SW 1271 (cell line): ENCODE data around the gene MICALL1.

ENCODE experiments used
- DNase-seq, 2 experiments: peaks; one replicate each; lab custom pipeline; 2025; lab: John Stamatoyannopoulos, UW

MICALL1 gene

GRCh38 chr22:37905534-37906363, at the start of gene MICALL1:
Gene MICALL1, plus strand, starts transcription at chr22:37906297. Its CDS starts 126 bp downstream, at chr22:37906423.
- peak in 1 of 2 experiments; percentile 33 for DNase-seq

GRCh38 chr22:37860796-37861421, 45.2 kb upstream of the MICALL1 start:
- DNase-seq, result no peak

- DNase-seq, result no peak
These were observed 43.3 kb upstream of the MICALL1 start for GRCh38 chr22:37862570-37863325.

- no peak for DNase-seq
These were observed 40.6 kb upstream of the MICALL1 start for GRCh38 chr22:37865510-37865909.

GRCh38 chr22:37870273-37870672, 35.8 kb upstream of the MICALL1 start:
- no peak for DNase-seq

- no peak for DNase-seq
These were observed 25.2 kb upstream of the MICALL1 start for GRCh38 chr22:37880668-37881440.

GRCh38 chr22:37884420-37884819, 21.7 kb upstream of the MICALL1 start:
- no peak for DNase-seq

- no peak for DNase-seq
These were observed 18.3 kb upstream of the MICALL1 start for GRCh38 chr22:37887584-37888378.

- no peak for DNase-seq
These were observed 14.2 kb upstream of the MICALL1 start for GRCh38 chr22:37891926-37892325.

- no peak for DNase-seq
These were observed 13.3 kb upstream of the MICALL1 start for GRCh38 chr22:37892566-37893335.

GRCh38 chr22:37893583-37893983, 12.5 kb upstream of the MICALL1 start:
- DNase-seq, result no peak

- DNase-seq, result no peak
These were observed 11.0 kb upstream of the MICALL1 start for GRCh38 chr22:37894939-37895670.

- DNase-seq, result no peak
These were observed 9.9 kb upstream of the MICALL1 start for GRCh38 chr22:37896181-37896592.

GRCh38 chr22:37896939-37897338, 9.2 kb upstream of the MICALL1 start:
- no peak for DNase-seq

GRCh38 chr22:37897807-37898206, 8.3 kb upstream of the MICALL1 start:
- no peak for DNase-seq

GRCh38 chr22:37898441-37899181, 7.5 kb upstream of the MICALL1 start:
- no peak for DNase-seq

GRCh38 chr22:37904572-37905533, 1.2 kb upstream of the MICALL1 start:
- peak in 1 of 2 experiments; percentile 29 for DNase-seq
